ENCODE data around the gene CYTH3. TPM values are rescaled to one million over a fixed set of nuclear protein-coding genes. Genes with fewer than 3 reads are reported as not detected.
"Not testable (repeated sequence)": the region's sequence is repeated elsewhere in the genome, so short reads cannot be mapped to it uniquely, and the experiment has no call there.

CYTH3 gene
- total RNA-seq = 10 to 100 TPM; 31.5 to 35.4 TPM
- long read RNA-seq, donor 1, full-length matches to known transcripts = 9 of 22 reads
- long read RNA-seq, donor 1, partial matches to known transcripts = 1 of 22 reads
- long read RNA-seq, donor 1, other reads (novel, unspliced or antisense) = 12 of 22 reads
- long read RNA-seq, donor 2, full-length matches to known transcripts = 6 of 23 reads
- long read RNA-seq, donor 2, partial matches to known transcripts = 3 of 23 reads
- long read RNA-seq, donor 2, other reads (novel, unspliced or antisense) = 14 of 23 reads

GRCh38 chr7:6272481-6273323 lies at the start of gene CYTH3:
CYTH3 (minus strand) TSS chr7:6272624; CDS start chr7:6272507, 117 bp downstream.
- DNase-seq (ENCODE audit: low spot score) = peak; percentile 93
- intact Hi-C loops (cut with DNase I) = no loop called here

GRCh38 chr7:6320791-6321190 lies 48.4 kb upstream of the CYTH3 start:
- intact Hi-C loops (cut with DNase I) = loop anchor here in 1 of 2 donors (10.0 kb wide), 2 partner anchors 156 to 326 kb away; no protein-coding TSS in a partner anchor

GRCh38 chr7:6317797-6318438 lies 45.5 kb upstream of the CYTH3 start:
- peak; percentile 90 for DNase-seq (ENCODE audit: low spot score)
- intact Hi-C loops (cut with DNase I) = no loop called here

More at GRCh38 chr7:6320791-6321190, 48.4 kb upstream of the CYTH3 start:
- no peak for DNase-seq (ENCODE audit: low spot score)

GRCh38 chr7:6316226-6316625 lies 43.8 kb upstream of the CYTH3 start:
- no peak for DNase-seq (ENCODE audit: low spot score)
- intact Hi-C loops (cut with DNase I) = no loop called here

- DNase-seq (ENCODE audit: low spot score) = no peak
- intact Hi-C loops (cut with DNase I) = no loop called here
These were observed 43.3 kb upstream of the CYTH3 start for GRCh38 chr7:6315746-6316145.

GRCh38 chr7:6310271-6310993 lies 38.0 kb upstream of the CYTH3 start:
- intact Hi-C loops (cut with DNase I) = no loop called here
- no peak for DNase-seq (ENCODE audit: low spot score)

- no peak for DNase-seq (ENCODE audit: low spot score)
- intact Hi-C loops (cut with DNase I) = no loop called here
These were observed 35.3 kb upstream of the CYTH3 start for GRCh38 chr7:6307762-6308161.

- intact Hi-C loops (cut with DNase I) = no loop called here
- no peak for DNase-seq (ENCODE audit: low spot score)
These were observed 34.0 kb upstream of the CYTH3 start for GRCh38 chr7:6306471-6306870.

- DNase-seq (ENCODE audit: low spot score) = no peak
- intact Hi-C loops (cut with DNase I) = no loop called here
These were observed 32.9 kb upstream of the CYTH3 start for GRCh38 chr7:6305330-6305729.

GRCh38 chr7:6301446-6301845 lies 29.0 kb upstream of the CYTH3 start:
- intact Hi-C loops (cut with DNase I); DNase-seq (ENCODE audit: low spot score): not testable (repeated sequence)

GRCh38 chr7:6299774-6300173 lies 27.4 kb upstream of the CYTH3 start:
- DNase-seq (ENCODE audit: low spot score) = no peak
- intact Hi-C loops (cut with DNase I) = no loop called here

GRCh38 chr7:6294839-6295238 lies 22.4 kb upstream of the CYTH3 start:
- intact Hi-C loops (cut with DNase I) = no loop called here
- DNase-seq (ENCODE audit: low spot score) = peak; percentile 22

- peak; percentile 5 for DNase-seq (ENCODE audit: low spot score)
- intact Hi-C loops (cut with DNase I) = no loop called here
These were observed 20.8 kb upstream of the CYTH3 start for GRCh38 chr7:6293202-6293601.

GRCh38 chr7:6291941-6292340 lies 19.5 kb upstream of the CYTH3 start:
- peak; percentile 55 for DNase-seq (ENCODE audit: low spot score)
- intact Hi-C loops (cut with DNase I) = not testable (repeated sequence)

GRCh38 chr7:6291531-6291930 lies 19.1 kb upstream of the CYTH3 start:
- intact Hi-C loops (cut with DNase I) = no loop called here
- peak; percentile 28 for DNase-seq (ENCODE audit: low spot score)

- DNase-seq (ENCODE audit: low spot score) = peak; percentile 32
- intact Hi-C loops (cut with DNase I) = no loop called here
These were observed 17.9 kb upstream of the CYTH3 start for GRCh38 chr7:6290319-6290741.

- DNase-seq (ENCODE audit: low spot score) = peak; percentile 12
- intact Hi-C loops (cut with DNase I) = no loop called here
These were observed 15.9 kb upstream of the CYTH3 start for GRCh38 chr7:6288270-6288860.

GRCh38 chr7:6286486-6286885 lies 14.1 kb upstream of the CYTH3 start:
- intact Hi-C loops (cut with DNase I) = no loop called here
- DNase-seq (ENCODE audit: low spot score) = peak; percentile 47

All from posterior vena cava (tissue), 2 donors.